GM13976 (cell line): ENCODE measurements around the gene COL7A1.

Source experiments
- DNase-seq: peaks from one replicate; pipeline ENCODE4 v3.0.0; 2012; ENCODE audit warnings: low spot score
- in situ Hi-C: fragments of 300-500 bp; cut with MboI; formaldehyde crosslinking; loops from one replicate; pipeline ENCODE4 v1.12.0; 2022; ENCODE audit warnings: low sequenced_read_pairs, mixed read lengths, inconsistent platforms; ENCODE audit not compliant: unreplicated experiment
- TF ChIP-seq, protein P1 (sequence below): IDR thresholded peaks from 2 replicates; pipeline ENCODE4 v1.5.1; 2012; ENCODE audit warnings: borderline replicate concordance, mild to moderate bottlenecking; ENCODE audit not compliant: insufficient read depth; ENCODE audit errors: extremely low read depth, missing control alignments, control extremely low read depth

The COL7A1 gene

DNA sequence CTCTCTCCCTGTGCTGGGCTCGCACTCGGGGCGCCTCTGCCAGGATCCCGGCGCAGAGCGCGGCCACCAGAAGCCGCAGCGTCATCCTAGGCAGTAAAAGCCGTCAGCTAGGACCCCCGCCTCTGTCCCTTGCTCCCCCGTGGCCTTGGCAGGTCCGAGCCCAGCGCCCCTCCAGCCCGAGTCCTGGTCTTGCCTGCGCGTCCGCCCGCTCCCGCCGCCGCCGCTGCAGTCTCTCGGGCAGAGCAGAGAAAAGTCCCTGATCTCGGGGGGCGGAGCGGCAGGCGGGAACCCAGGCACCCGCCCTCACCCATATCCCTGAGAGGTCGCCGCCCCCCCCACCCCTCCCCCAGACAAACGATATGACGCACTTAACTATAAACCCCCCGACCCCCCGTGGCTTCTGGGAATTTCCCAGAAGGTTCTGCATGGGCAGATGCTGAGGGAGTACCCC is at the start of gene COL7A1:
TSS of gene COL7A1 (minus strand) at position 255 of the 451 bp plus-strand sequence. CDS start at position 85, 170 bp downstream.
- TF ChIP-seq, protein P1, sequence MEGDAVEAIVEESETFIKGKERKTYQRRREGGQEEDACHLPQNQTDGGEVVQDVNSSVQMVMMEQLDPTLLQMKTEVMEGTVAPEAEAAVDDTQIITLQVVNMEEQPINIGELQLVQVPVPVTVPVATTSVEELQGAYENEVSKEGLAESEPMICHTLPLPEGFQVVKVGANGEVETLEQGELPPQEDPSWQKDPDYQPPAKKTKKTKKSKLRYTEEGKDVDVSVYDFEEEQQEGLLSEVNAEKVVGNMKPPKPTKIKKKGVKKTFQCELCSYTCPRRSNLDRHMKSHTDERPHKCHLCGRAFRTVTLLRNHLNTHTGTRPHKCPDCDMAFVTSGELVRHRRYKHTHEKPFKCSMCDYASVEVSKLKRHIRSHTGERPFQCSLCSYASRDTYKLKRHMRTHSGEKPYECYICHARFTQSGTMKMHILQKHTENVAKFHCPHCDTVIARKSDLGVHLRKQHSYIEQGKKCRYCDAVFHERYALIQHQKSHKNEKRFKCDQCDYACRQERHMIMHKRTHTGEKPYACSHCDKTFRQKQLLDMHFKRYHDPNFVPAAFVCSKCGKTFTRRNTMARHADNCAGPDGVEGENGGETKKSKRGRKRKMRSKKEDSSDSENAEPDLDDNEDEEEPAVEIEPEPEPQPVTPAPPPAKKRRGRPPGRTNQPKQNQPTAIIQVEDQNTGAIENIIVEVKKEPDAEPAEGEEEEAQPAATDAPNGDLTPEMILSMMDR = no peak
- in situ Hi-C loops = no loop called here
- peak; percentile 71 for DNase-seq

DNA sequence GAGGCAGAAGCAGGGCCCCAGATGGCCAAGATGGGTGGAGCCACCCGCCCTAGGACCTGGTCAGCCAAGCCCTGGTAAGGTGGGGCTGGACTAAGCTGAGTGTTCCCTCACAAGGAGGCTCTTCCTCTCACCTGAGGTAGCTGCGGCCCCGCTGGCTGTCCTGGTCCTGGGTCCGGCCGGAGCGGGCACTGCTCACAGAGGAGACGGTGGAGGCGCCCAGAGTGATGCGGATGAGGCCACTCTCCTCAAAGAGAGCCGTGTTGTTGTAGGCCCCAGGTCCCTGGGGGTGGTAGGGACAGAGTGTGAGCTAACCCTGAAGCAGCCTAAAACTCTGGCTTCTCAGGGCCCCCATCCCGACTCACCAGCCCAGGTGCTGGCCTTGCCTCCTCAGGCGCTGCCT is 47.5 kb upstream of the COL7A1 start:
- in situ Hi-C loops = no loop called here

DNA sequence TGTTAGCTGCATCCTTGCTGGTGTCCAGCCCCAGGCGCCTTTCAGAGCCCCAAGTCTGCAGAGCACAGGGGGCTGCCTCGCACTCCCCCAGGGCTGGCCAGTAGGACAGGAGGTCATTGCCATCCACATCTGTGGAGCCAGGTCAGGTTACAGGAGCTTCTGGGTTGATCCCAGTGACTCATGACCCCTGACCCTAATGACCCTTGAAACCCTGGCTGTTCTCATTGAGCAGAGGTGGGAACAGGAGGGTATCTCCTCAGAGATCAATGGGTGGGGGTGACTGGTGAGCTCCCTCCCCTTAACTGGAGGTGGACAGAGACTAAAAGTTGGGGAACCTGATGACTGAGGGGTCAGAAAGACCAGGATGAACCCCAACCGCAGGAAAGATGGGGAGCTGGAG is 46.3 kb upstream of the COL7A1 start:
- no peak for DNase-seq
- TF ChIP-seq, protein P1 = no peak
- in situ Hi-C loops = no loop called here

More for the DNA sequence above, 47.5 kb upstream of the COL7A1 start:
- TF ChIP-seq, protein P1 = no peak
- DNase-seq = no peak

GRCh38 chr3:48639944-48640606 is 44.9 kb upstream of the COL7A1 start:
- in situ Hi-C loops = no loop called here
- TF ChIP-seq, protein P1 = no peak
- DNase-seq = no peak

GRCh38 chr3:48637305-48637704 is 42.2 kb upstream of the COL7A1 start:
- TF ChIP-seq, protein P1 = no peak
- in situ Hi-C loops = no loop called here
- no peak for DNase-seq

DNA sequence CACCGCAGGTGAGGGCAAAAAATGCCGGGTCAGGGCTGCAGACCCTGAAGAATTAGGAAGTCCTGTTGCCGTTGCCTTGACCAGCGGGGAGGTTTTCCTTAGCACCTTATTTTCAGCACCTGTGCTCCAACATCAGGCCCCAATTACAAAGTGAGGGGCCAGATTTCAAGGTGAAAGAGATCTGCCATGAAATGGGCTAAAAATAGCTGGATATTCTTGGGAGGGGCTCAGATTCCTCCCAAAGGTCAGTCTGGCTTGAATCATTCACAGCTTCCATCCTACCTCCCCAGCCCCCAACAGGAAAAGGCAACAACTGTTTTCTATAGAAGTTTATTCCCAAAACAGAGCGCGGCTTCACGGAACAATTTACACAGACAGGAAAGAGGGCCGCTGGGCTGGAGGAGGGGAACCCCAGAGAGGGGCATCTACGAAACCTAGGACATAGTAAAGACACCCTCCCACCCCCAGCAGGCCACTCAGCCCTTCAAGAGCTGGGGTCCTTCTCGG is 41.1 kb upstream of the COL7A1 start:
- in situ Hi-C loops = no loop called here
- TF ChIP-seq, protein P1 = no peak

More for the DNA sequence above, 41.1 kb upstream of the COL7A1 start:
- no peak for DNase-seq
